ENCODE results near the gene SOBP. TPM values are rescaled to one million over a fixed set of nuclear protein-coding genes. Genes with fewer than 3 reads are reported as not detected.

Gene SOBP
- total RNA-seq, 1 experiment from 2014 or later: 10.1 TPM

- TF ChIP-seq E2F1 (CRISPR knock-in tag; IDR thresholded peaks at IDR 0.05) (no peak), TEAD4 (CRISPR knock-in tag; IDR thresholded peaks at IDR 0.05) (no peak), SOX15 (CRISPR knock-in tag; IDR thresholded peaks at IDR 0.05) (no peak), ZMAT4 (CRISPR knock-in tag; IDR thresholded peaks at IDR 0.05) (no peak)
These were observed 155.8 kb downstream of the SOBP start (continued) for GRCh38 chr6:107645740-107646139.

- Mint-ChIP-seq H3K9me3 (peaks cover 1% of the 10 kb centered on the region; the same call in 1 of the 2 replicates), H3K4me1 (no peaks in the 10 kb centered on the region), H3K4me3 (no peak overlapping the region), H3K27ac (no peak overlapping the region), H3K36me3 (peaks cover under 1% of the 10 kb centered on the region; the same call in 1 of the 2 replicates), H3K27me3 (ENCODE audit: low read depth) (no peaks in the 10 kb centered on the region)
- CTCF ChIA-PET: no interaction called here
- ATAC-seq: no peak
- no peak for TF ChIP-seq IRF1 (CRISPR knock-in tag; IDR thresholded peaks at IDR 0.05)
- no peak for TF ChIP-seq E2F5 (CRISPR knock-in tag; IDR thresholded peaks at IDR 0.05)
- TF ChIP-seq FOXP4 (CRISPR knock-in tag; IDR thresholded peaks at IDR 0.05): no peak
- no peak for TF ChIP-seq E2F4 (CRISPR knock-in tag; IDR thresholded peaks at IDR 0.05; ENCODE audit: borderline replicate concordance, low read depth)
- no peak for TF ChIP-seq FOXJ3 (CRISPR knock-in tag; IDR thresholded peaks at IDR 0.05; ENCODE audit: borderline replicate concordance)
- no peak for TF ChIP-seq GABPB1 (CRISPR knock-in tag; IDR thresholded peaks at IDR 0.05)
- no peak for TF ChIP-seq GRHL2 (CRISPR knock-in tag; IDR thresholded peaks at IDR 0.05; ENCODE audit: insufficient replicate concordance, severe bottlenecking)
- no peak for TF ChIP-seq SMAD3 (CRISPR knock-in tag; IDR thresholded peaks at IDR 0.05; ENCODE audit: borderline replicate concordance)
- TF ChIP-seq TEAD1 (CRISPR knock-in tag; IDR thresholded peaks at IDR 0.05): no peak
- TF ChIP-seq ZNF671 (CRISPR knock-in tag; IDR thresholded peaks at IDR 0.05): no peak
- TF ChIP-seq ZNF121 (CRISPR knock-in tag; IDR thresholded peaks at IDR 0.05): no peak
- no peak for TF ChIP-seq NR1H2 (CRISPR knock-in tag; IDR thresholded peaks at IDR 0.05)
- no peak for TF ChIP-seq NR3C1 (CRISPR knock-in tag; conservative IDR thresholded peaks at IDR 0.05; ENCODE audit: low read depth)
- TF ChIP-seq MLX (CRISPR knock-in tag; IDR thresholded peaks at IDR 0.05): no peak
- TF ChIP-seq ZNF219 (CRISPR knock-in tag; IDR thresholded peaks at IDR 0.05; ENCODE audit: borderline replicate concordance): no peak
- no peak for TF ChIP-seq STAT6 (CRISPR knock-in tag; conservative IDR thresholded peaks at IDR 0.05; ENCODE audit: low read depth)
- TF ChIP-seq NR2C2 (CRISPR knock-in tag; IDR thresholded peaks at IDR 0.05): no peak
- TF ChIP-seq RORB (CRISPR knock-in tag; IDR thresholded peaks at IDR 0.05): no peak
- no peak for TF ChIP-seq SMAD4 (CRISPR knock-in tag; IDR thresholded peaks at IDR 0.05)
- TF ChIP-seq AR (CRISPR knock-in tag; IDR thresholded peaks at IDR 0.05): no peak
- POLR2A ChIA-PET: no interaction called here
- DNase-seq (ENCODE audit: low spot score): no peak
These were observed 156.3 kb downstream of the SOBP start for GRCh38 chr6:107646176-107646575.

Measured in WTC11 (cell line).